ENCODE measurements around the gene PSAT1.
A peak's percentile ranks its signal among the peaks of the same experiment; 100 is the strongest.

The PSAT1 gene

GRCh38 chr9:78368236-78368635 lies 71.3 kb downstream of the PSAT1 start:
- no peak overlapping the region for H3K4me3 ChIP-seq (ENCODE audit: insufficient read depth, low read length, poor library complexity, severe bottlenecking)
- H4K20me1 ChIP-seq (ENCODE audit: low read depth, low read length), result no peaks in the 10 kb centered on the region
- no peaks in the 10 kb centered on the region for H3K9me3 ChIP-seq (ENCODE audit: insufficient read depth, low read length)
- no peak overlapping the region for H3K9ac ChIP-seq (ENCODE audit: low read length)
- H3K79me2 ChIP-seq (ENCODE audit: insufficient read depth, low read length), result no peaks in the 10 kb centered on the region
- no peaks in the 10 kb centered on the region for H3K9me2 ChIP-seq (replicated peaks; ENCODE audit: insufficient read depth, low read length)
- no peaks in the 10 kb centered on the region for H3K36me3 ChIP-seq (ENCODE audit: low read length)
- H3K4me2 ChIP-seq (ENCODE audit: low read depth, low read length, poor library complexity, severe bottlenecking), result no peak overlapping the region
- no peak overlapping the region for H2AFZ ChIP-seq (ENCODE audit: low read depth, low read length, severe bottlenecking)
- H3F3A ChIP-seq (ENCODE audit: insufficient read depth), result no peaks in the 10 kb centered on the region
- H3K27me3 ChIP-seq (ENCODE audit: low read length), result no peaks in the 10 kb centered on the region
- TF ChIP-seq EZH2phosphoT487 (conservative IDR thresholded peaks at IDR 0.05; ENCODE audit: low read length) (no peak), CTCF (IDR thresholded peaks at IDR 0.05; ENCODE audit: insufficient read depth, low read length, poor library complexity, severe bottlenecking) (no peak)
- no peak overlapping the region for H3K27ac ChIP-seq (ENCODE audit: low read depth, low read length)

- H3F3A ChIP-seq (ENCODE audit: insufficient read depth), result no peaks in the 10 kb centered on the region
- no peaks in the 10 kb centered on the region for H3K36me3 ChIP-seq (ENCODE audit: low read length)
- no peak overlapping the region for H3K4me2 ChIP-seq (ENCODE audit: low read depth, low read length, poor library complexity, severe bottlenecking)
- no peaks in the 10 kb centered on the region for H3K27me3 ChIP-seq (ENCODE audit: low read length)
- no peaks in the 10 kb centered on the region for H3K79me2 ChIP-seq (ENCODE audit: insufficient read depth, low read length)
- no peaks in the 10 kb centered on the region for H4K20me1 ChIP-seq (ENCODE audit: low read depth, low read length)
- H3K27ac ChIP-seq (ENCODE audit: low read depth, low read length), result no peak overlapping the region
- H3K9ac ChIP-seq (ENCODE audit: low read length), result no peak overlapping the region
- H3K9me2 ChIP-seq (replicated peaks; ENCODE audit: insufficient read depth, low read length), result no peaks in the 10 kb centered on the region
- peak; percentile 80 for TF ChIP-seq CTCF (IDR thresholded peaks at IDR 0.05; ENCODE audit: insufficient read depth, low read length, poor library complexity, severe bottlenecking)
- TF ChIP-seq EZH2phosphoT487 (conservative IDR thresholded peaks at IDR 0.05; ENCODE audit: low read length), result no peak
- H3K9me3 ChIP-seq (ENCODE audit: insufficient read depth, low read length), result no peaks in the 10 kb centered on the region
- H3K4me3 ChIP-seq (ENCODE audit: insufficient read depth, low read length, poor library complexity, severe bottlenecking), result no peak overlapping the region
- H2AFZ ChIP-seq (ENCODE audit: low read depth, low read length, severe bottlenecking), result no peak overlapping the region
These were observed 72.8 kb downstream of the PSAT1 start for GRCh38 chr9:78369639-78370219.

- H3K4me3 ChIP-seq (ENCODE audit: insufficient read depth, low read length, poor library complexity, severe bottlenecking), result no peak overlapping the region
- H4K20me1 ChIP-seq (ENCODE audit: low read depth, low read length), result no peaks in the 10 kb centered on the region
- no peak overlapping the region for H3K4me2 ChIP-seq (ENCODE audit: low read depth, low read length, poor library complexity, severe bottlenecking)
- no peak overlapping the region for H2AFZ ChIP-seq (ENCODE audit: low read depth, low read length, severe bottlenecking)
- H3K27ac ChIP-seq (ENCODE audit: low read depth, low read length), result no peak overlapping the region
- no peak overlapping the region for H3K9ac ChIP-seq (ENCODE audit: low read length)
- H3K36me3 ChIP-seq (ENCODE audit: low read length), result no peaks in the 10 kb centered on the region
- no peaks in the 10 kb centered on the region for H3K27me3 ChIP-seq (ENCODE audit: low read length)
- H3K79me2 ChIP-seq (ENCODE audit: insufficient read depth, low read length), result no peaks in the 10 kb centered on the region
- no peaks in the 10 kb centered on the region for H3F3A ChIP-seq (ENCODE audit: insufficient read depth)
- TF ChIP-seq EZH2phosphoT487 (conservative IDR thresholded peaks at IDR 0.05; ENCODE audit: low read length), result no peak
- H3K9me2 ChIP-seq (replicated peaks; ENCODE audit: insufficient read depth, low read length), result no peaks in the 10 kb centered on the region
- H3K9me3 ChIP-seq (ENCODE audit: insufficient read depth, low read length), result no peaks in the 10 kb centered on the region
These were observed 74.1 kb downstream of the PSAT1 start for GRCh38 chr9:78370991-78371390.

GRCh38 chr9:78371981-78372380 lies 75.1 kb downstream of the PSAT1 start:
- Histone ChIP-seq H3K27me3 (ENCODE audit: low read length) (no peaks in the 10 kb centered on the region), H3K9me2 (replicated peaks; ENCODE audit: insufficient read depth, low read length) (no peaks in the 10 kb centered on the region), H3K9me3 (ENCODE audit: insufficient read depth, low read length) (no peaks in the 10 kb centered on the region), H3K4me3 (ENCODE audit: insufficient read depth, low read length, poor library complexity, severe bottlenecking) (no peak overlapping the region), H3K27ac (ENCODE audit: low read depth, low read length) (no peak overlapping the region), H4K20me1 (ENCODE audit: low read depth, low read length) (no peaks in the 10 kb centered on the region), H3K9ac (ENCODE audit: low read length) (no peak overlapping the region), H3K36me3 (ENCODE audit: low read length) (no peaks in the 10 kb centered on the region), H2AFZ (ENCODE audit: low read depth, low read length, severe bottlenecking) (no peak overlapping the region), H3K79me2 (ENCODE audit: insufficient read depth, low read length) (no peaks in the 10 kb centered on the region), H3F3A (ENCODE audit: insufficient read depth) (no peaks in the 10 kb centered on the region), H3K4me2 (ENCODE audit: low read depth, low read length, poor library complexity, severe bottlenecking) (no peak overlapping the region)
- no peak for TF ChIP-seq EZH2phosphoT487 (conservative IDR thresholded peaks at IDR 0.05; ENCODE audit: low read length)
- TF ChIP-seq CTCF (IDR thresholded peaks at IDR 0.05; ENCODE audit: insufficient read depth, low read length, poor library complexity, severe bottlenecking), result no peak
